Right cardiac atrium (tissue), 5 donors: ENCODE data around the gene HDGFL2. TPM values are rescaled to one million over a fixed set of nuclear protein-coding genes. Genes with fewer than 3 reads are reported as not detected.

Source experiments
- ATAC-seq, 2 donors: fragments of 200-7000 bp; cut with Tn5 transposase; one replicate each; pipeline versions ENCODE4 v1.8.0 to v1.9.1; 2020; ENCODE audit warnings: moderate library complexity in 2 of 2, mild to moderate bottlenecking in 1 of 2
- DNase-seq, 3 donors: peaks; one replicate each; pipeline ENCODE4 v3.0.0-alpha.2; 2020
- H3K27ac ChIP-seq: one replicate; pipeline ENCODE4 v1.5.1; 2013; ENCODE audit warnings: mild to moderate bottlenecking, low read length, control low read depth, moderate library complexity
- H3K27me3 ChIP-seq: one replicate; pipeline ENCODE4 v1.6.1; 2013; ENCODE audit not compliant: control insufficient read depth, insufficient read depth
- H3K4me1 ChIP-seq: one replicate; pipeline ENCODE4 v1.6.1; 2013; ENCODE audit warnings: low read length; ENCODE audit not compliant: control insufficient read depth, insufficient read depth
- H3K4me3 ChIP-seq: one replicate; pipeline ENCODE4 v1.5.1; 2013; ENCODE audit warnings: low read length, control low read depth
- H3K9me3 ChIP-seq: one replicate; pipeline ENCODE4 v1.6.1; 2013; ENCODE audit warnings: low read length; ENCODE audit not compliant: control insufficient read depth
- WGBS: extraction: QIAGEN DNeasy Blood & Tissue Kit; methylation state at CpG from one replicate; pipeline ENCODE4 v1.1.7; 2013; 5-methylcytosine and 5-hydroxymethylcytosine counted together
- intact Hi-C, 4 donors: fragments of 100-400 bp; cut with DNase I; formaldehyde crosslinking; loops; one replicate each; pipeline versions ENCODE4 v1.11.0 to v1.14.0; 2022 to 2023
- polyA plus RNA-seq: library from polyadenylated mRNA; stranded (reverse); fragments of 200-250 nt; gene quantifications from one replicate; pipeline ENCODE4 v1.2.3, GENCODE V29; 2013
- total RNA-seq, 4 donors: library from RNA; stranded (reverse); fragmentation: NEBNext Ultra II Directional; extraction: Animal tissue kit (Norgen Biotek cat#: 25700); gene quantifications; one replicate each; pipeline ENCODE4 v1.2.1, GENCODE V29; 2021
- donor health status: healthy with polysubstance abuse.
- donor health status: DM: no; HTN: yes; CAD: no.
- donor health status: DM: no; HTN: no; CAD: no.
- donor health status: DM: no; HTN: yes; CAD: no; lungs with severe emphysema.
- donor health status: DM: yes; HTN: yes; CAD: no.

HDGFL2 gene
- total and polyA plus RNA-seq, 5 donors, result 20.6 to 31.4 (median 28.6) TPM

GRCh38 chr19:4501691-4502090 is 29.6 kb downstream of the HDGFL2 start:
- no peaks in the 10 kb centered on the region for H3K4me1 ChIP-seq
- no peaks in the 10 kb centered on the region for H3K9me3 ChIP-seq
- intact Hi-C loops, result no loop called here
- no peak overlapping the region for H3K4me3 ChIP-seq
- H3K27ac ChIP-seq, result no peak overlapping the region
- WGBS, result 82% methylated on average over 25 of the region's 25 CpGs
- DNase-seq (no peak), ATAC-seq (peak in 1 of 2 donors; percentile 4)
- H3K27me3 ChIP-seq, result no peaks in the 10 kb centered on the region

- intact Hi-C loops, result no loop called here
- DNase-seq (no peak), ATAC-seq (no peak)
- H3K27ac ChIP-seq, result no peak overlapping the region
- WGBS, result 83% methylated on average over 37 of the region's 37 CpGs
- H3K4me1 ChIP-seq, result no peaks in the 10 kb centered on the region
- H3K9me3 ChIP-seq, result no peaks in the 10 kb centered on the region
- H3K27me3 ChIP-seq, result no peaks in the 10 kb centered on the region
- no peak overlapping the region for H3K4me3 ChIP-seq
Measured at GRCh38 chr19:4502282-4503131, 30.4 kb downstream of the HDGFL2 start.

GRCh38 chr19:4503132-4503824 is 31.2 kb downstream of the HDGFL2 start:
- WGBS, result 88% methylated on average over 25 of the region's 25 CpGs
- Histone ChIP-seq H3K27ac (no peak overlapping the region), H3K9me3 (no peaks in the 10 kb centered on the region), H3K4me1 (no peaks in the 10 kb centered on the region), H3K27me3 (no peaks in the 10 kb centered on the region), H3K4me3 (no peak overlapping the region)
- peak in 1 of 3 donors; percentile 22 for DNase-seq
- ATAC-seq, result no peak
- intact Hi-C loops, result no loop called here

GRCh38 chr19:4503825-4504170 is 31.7 kb downstream of the HDGFL2 start:
- DNase-seq, result no peak
- no peak for ATAC-seq
- Histone ChIP-seq H3K27me3 (no peaks in the 10 kb centered on the region), H3K27ac (no peak overlapping the region), H3K4me3 (no peak overlapping the region), H3K4me1 (no peaks in the 10 kb centered on the region), H3K9me3 (no peaks in the 10 kb centered on the region)
- WGBS, result 90% methylated on average over 10 of the region's 10 CpGs
- intact Hi-C loops, result no loop called here

GRCh38 chr19:4504297-4504701 is 32.2 kb downstream of the HDGFL2 start:
- ATAC-seq (no peak), DNase-seq (peak in 1 of 3 donors; percentile 71)
- Histone ChIP-seq H3K4me1 (no peaks in the 10 kb centered on the region), H3K4me3 (no peak overlapping the region), H3K27ac (no peak overlapping the region), H3K9me3 (no peaks in the 10 kb centered on the region), H3K27me3 (no peaks in the 10 kb centered on the region)
- 89% methylated on average over 23 of the region's 23 CpGs for WGBS
- intact Hi-C loops, result no loop called here

GRCh38 chr19:4504891-4505569 is 32.9 kb downstream of the HDGFL2 start:
- Histone ChIP-seq H3K4me3 (no peak overlapping the region), H3K27me3 (no peaks in the 10 kb centered on the region), H3K9me3 (no peaks in the 10 kb centered on the region), H3K4me1 (no peaks in the 10 kb centered on the region), H3K27ac (no peak overlapping the region)
- ATAC-seq (no peak), DNase-seq (peak in 1 of 3 donors; percentile 46)
- WGBS, result 76% methylated on average over 15 of the region's 15 CpGs
- intact Hi-C loops, result no loop called here

GRCh38 chr19:4505570-4506448 is 33.7 kb downstream of the HDGFL2 start:
- ATAC-seq (no peak), DNase-seq (no peak)
- H3K4me1 ChIP-seq, result no peaks in the 10 kb centered on the region
- 94% methylated on average over 34 of the region's 34 CpGs for WGBS
- no peak overlapping the region for H3K27ac ChIP-seq
- intact Hi-C loops, result no loop called here
- no peaks in the 10 kb centered on the region for H3K9me3 ChIP-seq
- H3K27me3 ChIP-seq, result no peaks in the 10 kb centered on the region
- no peak overlapping the region for H3K4me3 ChIP-seq

GRCh38 chr19:4506449-4507149 is 34.5 kb downstream of the HDGFL2 start:
- no peak for DNase-seq
- Histone ChIP-seq H3K4me1 (no peaks in the 10 kb centered on the region), H3K9me3 (no peaks in the 10 kb centered on the region), H3K4me3 (no peak overlapping the region), H3K27ac (no peak overlapping the region), H3K27me3 (no peaks in the 10 kb centered on the region)
- ATAC-seq, result no peak
- WGBS, result 85% methylated on average over 17 of the region's 17 CpGs
- intact Hi-C loops, result no loop called here

GRCh38 chr19:4507150-4507452 is 35.0 kb downstream of the HDGFL2 start:
- Histone ChIP-seq H3K4me3 (no peak overlapping the region), H3K27ac (no peak overlapping the region), H3K27me3 (no peaks in the 10 kb centered on the region), H3K4me1 (no peaks in the 10 kb centered on the region), H3K9me3 (no peaks in the 10 kb centered on the region)
- WGBS, result 75% methylated on average over 12 of the region's 12 CpGs
- intact Hi-C loops, result no loop called here
- ATAC-seq (no peak), DNase-seq (no peak)

GRCh38 chr19:4507804-4508203 is 35.7 kb downstream of the HDGFL2 start:
- no peaks in the 10 kb centered on the region for H3K4me1 ChIP-seq
- H3K27me3 ChIP-seq, result no peaks in the 10 kb centered on the region
- 75% methylated on average over 17 of the region's 17 CpGs for WGBS
- intact Hi-C loops, result no loop called here
- H3K4me3 ChIP-seq, result no peak overlapping the region
- ATAC-seq (no peak), DNase-seq (no peak)
- no peak overlapping the region for H3K27ac ChIP-seq
- no peaks in the 10 kb centered on the region for H3K9me3 ChIP-seq
